ENCODE results near the gene SGPL1. TPM values are rescaled to one million over a fixed set of nuclear protein-coding genes. Genes with fewer than 3 reads are reported as not detected.
A peak's percentile ranks its signal among the peaks of the same experiment; 100 is the strongest.

The SGPL1 gene
- total RNA-seq, 1 experiment from 2014 or later: 52.6 TPM

DNA sequence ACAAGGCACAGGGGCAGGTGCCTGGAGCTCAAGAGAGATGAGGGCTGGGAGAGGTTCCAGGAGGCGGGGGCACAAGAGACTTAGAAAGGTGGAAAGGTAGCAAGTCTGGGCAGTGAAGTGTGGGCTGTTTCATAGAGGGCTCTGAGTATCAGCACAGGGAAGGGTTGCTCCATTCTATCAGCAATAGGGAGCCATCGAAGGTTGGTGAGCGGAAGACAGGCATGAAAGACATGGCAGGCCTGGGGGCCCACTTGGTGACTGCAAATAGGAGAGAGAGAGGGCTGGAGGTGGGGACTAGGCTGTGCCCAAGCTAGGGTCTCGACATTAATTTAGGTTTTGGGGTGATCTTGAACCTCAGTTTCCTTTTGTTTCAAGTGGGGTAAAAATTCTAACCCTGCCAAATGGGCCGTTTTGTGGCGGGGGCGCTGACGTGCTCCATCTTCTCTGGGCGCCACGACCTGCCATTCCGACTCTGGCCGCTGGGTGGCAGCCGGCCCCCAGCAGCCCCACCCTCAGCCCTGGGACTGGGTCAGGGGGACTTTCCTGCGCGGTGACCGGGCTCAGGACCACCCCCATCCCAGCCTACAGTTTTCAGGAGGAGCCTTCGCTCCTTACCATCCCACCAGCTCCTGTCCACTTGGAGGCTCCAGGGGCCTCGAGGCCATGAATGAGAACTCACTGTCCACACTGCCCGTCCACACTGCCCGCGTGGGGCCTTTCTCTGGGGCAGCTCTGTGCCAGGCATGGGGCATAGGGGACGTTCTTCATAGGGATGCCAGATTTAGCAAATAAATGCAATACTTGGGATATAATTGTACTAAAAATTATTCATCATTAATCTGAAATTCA lies 109.9 kb downstream of the SGPL1 start:
- Histone ChIP-seq H4K8ac (replicated peaks; ENCODE audit: insufficient read length, low read depth, low read length) (no peak overlapping the region), H3K27ac (ENCODE audit: insufficient read length, low read depth, low read length) (no peak overlapping the region), H3K18ac (ENCODE audit: insufficient read length, low read depth, low read length) (no peak overlapping the region), H2BK15ac (ENCODE audit: low read depth, low read length) (no peak overlapping the region), H4K91ac (ENCODE audit: insufficient read length, low read depth, low read length) (no peak overlapping the region), H3K14ac (ENCODE audit: insufficient read depth, low read length) (no peak overlapping the region; the same call in 1 of the 2 replicates), H2BK12ac (ENCODE audit: insufficient read length, low read depth, low read length) (no peak overlapping the region), H3K79me2 (ENCODE audit: insufficient read depth, low read length) (no peaks in the 10 kb centered on the region), H3K79me1 (ENCODE audit: insufficient read depth, low read depth, low read length, poor library complexity, severe bottlenecking) (no peaks in the 10 kb centered on the region), H2BK20ac (ENCODE audit: low read depth, low read length, poor library complexity, severe bottlenecking) (no peak overlapping the region), H2AK5ac (ENCODE audit: insufficient read length, low read length) (no peak overlapping the region), H3K27me3 (ENCODE audit: insufficient read depth, low read length) (no peaks in the 10 kb centered on the region), H3K4ac (ENCODE audit: low read depth, low read length) (no peak overlapping the region), H3K4me2 (ENCODE audit: insufficient read depth, insufficient read length, low read length) (no peak overlapping the region), H3K9ac (ENCODE audit: extremely low read depth, insufficient read length, low read length) (no peak overlapping the region), H3K4me1 (ENCODE audit: insufficient read depth, low read length) (no peaks in the 10 kb centered on the region), H4K20me1 (ENCODE audit: control insufficient read depth, insufficient read depth, insufficient read length) (no peaks in the 10 kb centered on the region), H2BK120ac (ENCODE audit: low read depth, low read length, poor library complexity, severe bottlenecking) (no peak overlapping the region), H4K5ac (ENCODE audit: insufficient read length, low read depth, low read length) (no peak overlapping the region), H3K56ac (ENCODE audit: insufficient read length, low read depth, low read length) (no peak overlapping the region), H3K9me3 (ENCODE audit: control insufficient read depth, low read depth, low read length) (no peaks in the 10 kb centered on the region), H3T11ph (ENCODE audit: low read length) (no peak overlapping the region), H2AFZ (ENCODE audit: low read length) (no peak overlapping the region), H3K23ac (ENCODE audit: insufficient read length, low read depth, low read length) (no peak overlapping the region), H3K23me2 (ENCODE audit: insufficient read length, low read depth, low read length, poor library complexity, severe bottlenecking) (no peaks in the 10 kb centered on the region), H2BK5ac (ENCODE audit: insufficient read length, low read length) (no peak overlapping the region)
- no peak overlapping the region for H3K27ac Mint-ChIP-seq
- no peak overlapping the region for H3K4me3 Mint-ChIP-seq
- peak; percentile 75 for DNase-seq
- H3K36me3 Mint-ChIP-seq (ENCODE audit: insufficient read depth in 1 of 3, low read depth in 3 of 3): no peaks in the 10 kb centered on the region
- no CpG with 5 or more reads among the region's 22 CpGs for WGBS (ENCODE audit: extremely low coverage, insufficient read length, low lambda C conversion rate)
- H3K27me3 Mint-ChIP-seq (ENCODE audit: low read depth): peaks cover 15% of the 10 kb centered on the region
- peaks cover 0 to 2% of the 10 kb centered on the region in 2 experiments; a peak in 3 of 4 replicates for H3K4me1 Mint-ChIP-seq
- no peaks in the 10 kb centered on the region for H3K9me3 Mint-ChIP-seq
- TF ChIP-seq, protein P1, sequence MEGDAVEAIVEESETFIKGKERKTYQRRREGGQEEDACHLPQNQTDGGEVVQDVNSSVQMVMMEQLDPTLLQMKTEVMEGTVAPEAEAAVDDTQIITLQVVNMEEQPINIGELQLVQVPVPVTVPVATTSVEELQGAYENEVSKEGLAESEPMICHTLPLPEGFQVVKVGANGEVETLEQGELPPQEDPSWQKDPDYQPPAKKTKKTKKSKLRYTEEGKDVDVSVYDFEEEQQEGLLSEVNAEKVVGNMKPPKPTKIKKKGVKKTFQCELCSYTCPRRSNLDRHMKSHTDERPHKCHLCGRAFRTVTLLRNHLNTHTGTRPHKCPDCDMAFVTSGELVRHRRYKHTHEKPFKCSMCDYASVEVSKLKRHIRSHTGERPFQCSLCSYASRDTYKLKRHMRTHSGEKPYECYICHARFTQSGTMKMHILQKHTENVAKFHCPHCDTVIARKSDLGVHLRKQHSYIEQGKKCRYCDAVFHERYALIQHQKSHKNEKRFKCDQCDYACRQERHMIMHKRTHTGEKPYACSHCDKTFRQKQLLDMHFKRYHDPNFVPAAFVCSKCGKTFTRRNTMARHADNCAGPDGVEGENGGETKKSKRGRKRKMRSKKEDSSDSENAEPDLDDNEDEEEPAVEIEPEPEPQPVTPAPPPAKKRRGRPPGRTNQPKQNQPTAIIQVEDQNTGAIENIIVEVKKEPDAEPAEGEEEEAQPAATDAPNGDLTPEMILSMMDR (conservative IDR thresholded peaks at IDR 0.05): peak; percentile 98
